NT2/D1 (cell line): Measurements from ENCODE around the gene FBXO17.

Experiments used
- SUZ12 ChIP-seq: IDR thresholded peaks from 2 replicates; pipeline ENCODE4 v1.6.1; 2011; ENCODE audit not compliant: insufficient read length, insufficient read depth; ENCODE audit errors: extremely low read depth
- YY1 ChIP-seq: IDR thresholded peaks from 2 replicates; pipeline ENCODE4 v1.6.1; 2011; ENCODE audit not compliant: insufficient read length, insufficient read depth
- ZNF274 ChIP-seq: IDR thresholded peaks from 2 replicates; pipeline ENCODE4 v1.6.1; 2011; ENCODE audit warnings: mild to moderate bottlenecking, low read depth, low read length

- TF ChIP-seq ZNF274 (no peak), YY1 (no peak), SUZ12 (no peak)
These were observed 17.7 kb upstream of the FBXO17 start for GRCh38 chr19:38993271-38993670.
